NCI-H345 treated with DMSO at 0.1 percent for 48 hours (cell line): ENCODE measurements around the gene C2orf68.
A peak's percentile ranks its signal among the peaks of the same experiment; 100 is the strongest.
"Not testable (repeated sequence)": the region's sequence is repeated elsewhere in the genome, so short reads cannot be mapped to it uniquely, and the experiment has no call there.

ENCODE experiments used
- DNase-seq: peaks from one replicate; lab custom pipeline; 2025; ENCODE audit not compliant: unreplicated experiment; lab: John Stamatoyannopoulos, UW

Gene C2orf68

GRCh38 chr2:85611705-85612587, at the start of gene C2orf68:
Gene C2orf68 (minus strand): TSS chr2:85612066. CDS start chr2:85611984, 82 bp downstream.
- peak; percentile 80 for DNase-seq

- no peak for DNase-seq
Measured at GRCh38 chr2:85661139-85661858, 49.4 kb upstream of the C2orf68 start.

GRCh38 chr2:85660725-85661124, 48.9 kb upstream of the C2orf68 start:
- no peak for DNase-seq

- not testable (repeated sequence) for DNase-seq
Measured at GRCh38 chr2:85660301-85660700, 48.4 kb upstream of the C2orf68 start.

GRCh38 chr2:85659324-85659981, 47.6 kb upstream of the C2orf68 start:
- no peak for DNase-seq

GRCh38 chr2:85657399-85657798, 45.5 kb upstream of the C2orf68 start:
- DNase-seq, result not testable (repeated sequence)

- DNase-seq, result no peak
Measured at GRCh38 chr2:85656468-85656867, 44.6 kb upstream of the C2orf68 start.

GRCh38 chr2:85655961-85656417, 44.1 kb upstream of the C2orf68 start:
- no peak for DNase-seq

GRCh38 chr2:85653996-85654395, 42.1 kb upstream of the C2orf68 start:
- DNase-seq, result no peak

- DNase-seq, result no peak
Measured at GRCh38 chr2:85652056-85652455, 40.2 kb upstream of the C2orf68 start.

GRCh38 chr2:85651097-85651496, 39.2 kb upstream of the C2orf68 start:
- no peak for DNase-seq

- no peak for DNase-seq
Measured at GRCh38 chr2:85650456-85650855, 38.6 kb upstream of the C2orf68 start.

GRCh38 chr2:85649201-85650190, 37.6 kb upstream of the C2orf68 start:
- no peak for DNase-seq

GRCh38 chr2:85648619-85649018, 36.8 kb upstream of the C2orf68 start:
- no peak for DNase-seq

GRCh38 chr2:85647823-85648526, 36.1 kb upstream of the C2orf68 start:
- no peak for DNase-seq

GRCh38 chr2:85646166-85646565, 34.3 kb upstream of the C2orf68 start:
- no peak for DNase-seq

- DNase-seq, result no peak
Measured at GRCh38 chr2:85644909-85645308, 33.0 kb upstream of the C2orf68 start.

- DNase-seq, result no peak
Measured at GRCh38 chr2:85642725-85643124, 30.9 kb upstream of the C2orf68 start.

GRCh38 chr2:85635636-85636035, 23.8 kb upstream of the C2orf68 start:
- DNase-seq, result no peak

- DNase-seq, result no peak
Measured at GRCh38 chr2:85635011-85635410, 23.1 kb upstream of the C2orf68 start.
